Thyroid gland (tissue), 4 donors: ENCODE measurements around the gene NYAP2.

ENCODE experiments used
- POLR2A ChIP-seq, 2 donors: fragments of 450-650 bp; IDR thresholded peaks; one replicate each; pipeline ENCODE4 v1.6.1; 2017; ENCODE audit warnings: antibody characterized with exemption in 2 of 2, mild to moderate bottlenecking in 2 of 2, moderate library complexity in 1 of 2
- TF ChIP-seq, protein P1 (sequence below), 6 experiments: fragments of 200-600 bp in 3 of 6; fragments of 450-650 bp in 3 of 6; sonication (generic) in 3 of 6; IDR thresholded peaks; one replicate each; pipeline ENCODE4 v1.5.1; 2016 to 2019; ENCODE audit warnings: antibody characterized with exemption in 6 of 6, mild to moderate bottlenecking in 2 of 6, inconsistent platforms in 1 of 6, moderate library complexity in 1 of 6

DNA sequence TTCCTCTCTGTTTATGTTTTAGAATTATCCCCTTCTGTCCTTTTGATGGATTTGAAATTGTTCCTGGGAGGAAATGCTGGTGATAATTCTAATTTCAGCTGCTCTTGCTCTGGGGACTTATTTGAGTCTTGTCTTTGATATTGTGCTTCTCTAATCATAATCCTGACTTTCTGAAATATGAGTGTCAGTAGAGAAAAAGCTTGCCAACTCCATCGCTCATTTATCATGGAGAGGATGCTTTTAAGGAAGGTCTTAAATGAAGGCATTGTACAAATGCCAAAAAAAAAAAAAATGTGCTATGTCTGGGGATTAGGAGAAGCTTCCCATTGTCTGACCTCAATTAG, 159.5 kb downstream of the NYAP2 start:
- TF ChIP-seq, protein P1, sequence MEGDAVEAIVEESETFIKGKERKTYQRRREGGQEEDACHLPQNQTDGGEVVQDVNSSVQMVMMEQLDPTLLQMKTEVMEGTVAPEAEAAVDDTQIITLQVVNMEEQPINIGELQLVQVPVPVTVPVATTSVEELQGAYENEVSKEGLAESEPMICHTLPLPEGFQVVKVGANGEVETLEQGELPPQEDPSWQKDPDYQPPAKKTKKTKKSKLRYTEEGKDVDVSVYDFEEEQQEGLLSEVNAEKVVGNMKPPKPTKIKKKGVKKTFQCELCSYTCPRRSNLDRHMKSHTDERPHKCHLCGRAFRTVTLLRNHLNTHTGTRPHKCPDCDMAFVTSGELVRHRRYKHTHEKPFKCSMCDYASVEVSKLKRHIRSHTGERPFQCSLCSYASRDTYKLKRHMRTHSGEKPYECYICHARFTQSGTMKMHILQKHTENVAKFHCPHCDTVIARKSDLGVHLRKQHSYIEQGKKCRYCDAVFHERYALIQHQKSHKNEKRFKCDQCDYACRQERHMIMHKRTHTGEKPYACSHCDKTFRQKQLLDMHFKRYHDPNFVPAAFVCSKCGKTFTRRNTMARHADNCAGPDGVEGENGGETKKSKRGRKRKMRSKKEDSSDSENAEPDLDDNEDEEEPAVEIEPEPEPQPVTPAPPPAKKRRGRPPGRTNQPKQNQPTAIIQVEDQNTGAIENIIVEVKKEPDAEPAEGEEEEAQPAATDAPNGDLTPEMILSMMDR (IDR thresholded peaks at IDR 0.05), result no peak
- TF ChIP-seq POLR2A (IDR thresholded peaks at IDR 0.05), result no peak
